DND-41 (cell line): ENCODE results near the gene ADM5.

Experiments
- ATAC-seq: fragments of 200-7000 bp; cut with Tn5 transposase; 3 replicates; pipeline ENCODE4 v1.9.1; 2021; ENCODE audit warnings: low read depth; ENCODE audit not compliant: insufficient read depth
- DNase-seq: peaks from one replicate; pipeline ENCODE4 v3.0.0-alpha.2; 2020
- H2AFZ ChIP-seq: 2 replicates; pipeline ENCODE4 v1.6.0; 2012; ENCODE audit warnings: low read depth, low read length
- H3K27ac ChIP-seq: 2 replicates; pipeline ENCODE4 v1.5.1; 2012; ENCODE audit warnings: low read length, inconsistent platforms
- H3K27me3 ChIP-seq: fragments of 200-600 bp; sonication (generic); 2 replicates; pipeline ENCODE4 v1.6.0; 2012; ENCODE audit warnings: low read length, mild to moderate bottlenecking, inconsistent platforms; ENCODE audit not compliant: insufficient read depth, poor library complexity
- H3K36me3 ChIP-seq: 2 replicates; pipeline ENCODE4 v1.5.1; 2012; ENCODE audit warnings: low read length, inconsistent platforms; ENCODE audit not compliant: insufficient read depth
- H3K4me1 ChIP-seq: 2 replicates; pipeline ENCODE4 v1.5.1; 2012; ENCODE audit warnings: mild to moderate bottlenecking, low read length; ENCODE audit not compliant: insufficient read depth
- H3K4me2 ChIP-seq: 2 replicates; pipeline ENCODE4 v1.6.0; 2012; ENCODE audit warnings: mild to moderate bottlenecking, moderate library complexity, low read length, inconsistent platforms; ENCODE audit not compliant: insufficient read depth
- H3K4me3 ChIP-seq, 2 experiments: fragments of 200-600 bp in 1 of 2; shearing (Covaris generic) in 1 of 2; 2 replicates each; pipeline ENCODE4 v1.5.1; 2012 to 2016; ENCODE audit warnings: inconsistent platforms in 2 of 2, low read length in 2 of 2, mild to moderate bottlenecking in 2 of 2, low read depth in 1 of 2, moderate library complexity in 1 of 2
- H3K79me2 ChIP-seq: 2 replicates; pipeline ENCODE4 v1.6.0; 2012; ENCODE audit warnings: low read length, inconsistent platforms; ENCODE audit not compliant: insufficient read depth
- H3K9ac ChIP-seq: 2 replicates; pipeline ENCODE4 v1.6.0; 2012; ENCODE audit warnings: low read depth, mild to moderate bottlenecking, inconsistent platforms, low read length, moderate library complexity
- H3K9me3 ChIP-seq: 2 replicates; pipeline ENCODE4 v1.5.1; 2012; ENCODE audit warnings: low read length, moderate library complexity, mild to moderate bottlenecking, inconsistent platforms; ENCODE audit not compliant: insufficient read depth, severe bottlenecking
- H4K20me1 ChIP-seq: 2 replicates; pipeline ENCODE4 v1.6.0; 2012; ENCODE audit warnings: low read length; ENCODE audit not compliant: insufficient read depth
- EZH2 ChIP-seq: IDR thresholded peaks from 3 replicates; pipeline ENCODE4 v1.6.1; 2012; ENCODE audit warnings: borderline replicate concordance, low read depth, mild to moderate bottlenecking, moderate library complexity, low read length, inconsistent platforms; ENCODE audit not compliant: severe bottlenecking
- TF ChIP-seq, protein P1 (sequence below): IDR thresholded peaks from 2 replicates; pipeline ENCODE4 v1.5.1; 2012; ENCODE audit warnings: borderline replicate concordance, low read length, moderate library complexity, mild to moderate bottlenecking; ENCODE audit not compliant: poor library complexity, severe bottlenecking; ENCODE audit errors: extremely low read depth

ADM5 gene

DNA sequence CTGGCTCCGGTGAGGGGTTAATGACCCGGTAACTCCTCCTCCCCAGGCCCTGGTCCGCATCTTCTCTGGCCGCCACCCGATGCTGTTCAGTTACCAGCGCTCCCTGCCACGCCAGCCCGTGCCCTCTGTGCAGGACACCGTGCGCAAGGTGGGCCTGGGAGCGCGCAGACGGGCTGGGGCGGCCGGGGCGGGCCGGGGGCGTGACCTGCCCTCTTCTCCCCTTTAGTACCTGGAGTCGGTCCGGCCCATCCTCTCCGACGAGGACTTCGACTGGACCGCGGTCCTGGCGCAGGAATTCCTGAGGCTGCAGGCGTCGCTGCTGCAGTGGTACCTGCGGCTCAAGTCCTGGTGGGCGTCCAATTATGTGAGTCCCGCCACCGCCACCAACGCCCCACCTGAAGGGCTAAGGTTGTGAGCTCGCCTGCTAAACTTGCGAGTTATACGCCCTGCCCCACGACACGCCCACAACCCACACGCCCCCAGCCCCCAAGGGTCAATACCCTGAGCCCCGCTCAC is 11.9 kb downstream of the ADM5 start:
- H3K9me3 ChIP-seq: no peaks in the 10 kb centered on the region
- H4K20me1 ChIP-seq: no peaks in the 10 kb centered on the region
- H3K27ac ChIP-seq: no peak overlapping the region
- no peaks in the 10 kb centered on the region for H3K36me3 ChIP-seq
- ATAC-seq: no peak
- no peak for DNase-seq
- H3K4me2 ChIP-seq: no peak overlapping the region
- no peak overlapping the region for H2AFZ ChIP-seq
- no peaks in the 10 kb centered on the region for H3K4me1 ChIP-seq
- TF ChIP-seq EZH2: no peak
- TF ChIP-seq, protein P1, sequence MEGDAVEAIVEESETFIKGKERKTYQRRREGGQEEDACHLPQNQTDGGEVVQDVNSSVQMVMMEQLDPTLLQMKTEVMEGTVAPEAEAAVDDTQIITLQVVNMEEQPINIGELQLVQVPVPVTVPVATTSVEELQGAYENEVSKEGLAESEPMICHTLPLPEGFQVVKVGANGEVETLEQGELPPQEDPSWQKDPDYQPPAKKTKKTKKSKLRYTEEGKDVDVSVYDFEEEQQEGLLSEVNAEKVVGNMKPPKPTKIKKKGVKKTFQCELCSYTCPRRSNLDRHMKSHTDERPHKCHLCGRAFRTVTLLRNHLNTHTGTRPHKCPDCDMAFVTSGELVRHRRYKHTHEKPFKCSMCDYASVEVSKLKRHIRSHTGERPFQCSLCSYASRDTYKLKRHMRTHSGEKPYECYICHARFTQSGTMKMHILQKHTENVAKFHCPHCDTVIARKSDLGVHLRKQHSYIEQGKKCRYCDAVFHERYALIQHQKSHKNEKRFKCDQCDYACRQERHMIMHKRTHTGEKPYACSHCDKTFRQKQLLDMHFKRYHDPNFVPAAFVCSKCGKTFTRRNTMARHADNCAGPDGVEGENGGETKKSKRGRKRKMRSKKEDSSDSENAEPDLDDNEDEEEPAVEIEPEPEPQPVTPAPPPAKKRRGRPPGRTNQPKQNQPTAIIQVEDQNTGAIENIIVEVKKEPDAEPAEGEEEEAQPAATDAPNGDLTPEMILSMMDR: no peak
- H3K4me3 ChIP-seq: no peak overlapping the region
- no peaks in the 10 kb centered on the region for H3K27me3 ChIP-seq
- no peak overlapping the region for H3K9ac ChIP-seq
- no peaks in the 10 kb centered on the region for H3K79me2 ChIP-seq

DNA sequence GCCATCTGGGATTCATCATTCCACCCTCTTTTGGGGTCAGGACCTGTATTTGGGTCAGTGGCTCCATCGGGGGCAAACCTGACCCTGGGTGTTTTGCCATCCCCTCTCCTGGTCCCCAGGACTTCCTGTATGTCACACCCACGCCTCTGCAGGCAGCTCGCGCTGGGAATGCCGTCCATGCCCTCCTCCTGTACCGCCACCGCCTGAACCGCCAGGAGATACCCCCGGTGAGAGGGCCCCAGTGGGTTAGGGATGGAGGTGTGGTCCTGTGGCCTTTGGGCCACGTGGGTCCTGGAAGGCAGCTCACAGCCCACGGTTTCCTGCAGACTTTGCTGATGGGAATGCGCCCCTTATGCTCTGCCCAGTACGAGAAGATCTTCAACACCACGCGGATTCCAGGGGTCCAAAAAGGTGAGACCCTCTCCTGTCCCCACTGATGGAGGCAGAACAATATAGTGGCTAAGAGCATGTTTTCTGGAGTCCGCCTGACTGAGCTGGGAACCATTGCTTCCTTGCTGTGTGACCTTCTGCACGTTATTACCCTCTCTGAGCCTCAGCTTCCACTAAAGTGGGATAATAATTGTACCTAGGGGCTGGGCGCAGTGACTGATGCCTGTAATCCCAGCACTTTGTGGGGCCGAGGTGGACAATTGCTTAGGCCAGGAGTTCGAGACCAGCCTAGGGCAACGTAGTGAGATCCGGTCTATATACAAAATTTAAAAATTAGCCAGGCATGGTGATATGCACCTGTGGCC is 15.7 kb downstream of the ADM5 start:
- Histone ChIP-seq H3K27me3 (no peaks in the 10 kb centered on the region), H3K36me3 (no peaks in the 10 kb centered on the region), H3K27ac (no peak overlapping the region), H3K4me3 (no peak overlapping the region), H3K9me3 (no peaks in the 10 kb centered on the region), H2AFZ (no peak overlapping the region), H3K4me2 (no peak overlapping the region), H3K79me2 (no peaks in the 10 kb centered on the region), H3K4me1 (no peaks in the 10 kb centered on the region), H4K20me1 (no peaks in the 10 kb centered on the region), H3K9ac (no peak overlapping the region)
- TF ChIP-seq EZH2: no peak
- TF ChIP-seq, protein P1: no peak
- ATAC-seq (no peak), DNase-seq (no peak)

- Histone ChIP-seq H3K9ac (no peak overlapping the region), H3K27ac (no peak overlapping the region), H3K4me1 (no peaks in the 10 kb centered on the region), H2AFZ (no peak overlapping the region), H3K9me3 (no peaks in the 10 kb centered on the region), H3K36me3 (no peaks in the 10 kb centered on the region), H3K4me3 (no peak overlapping the region), H3K4me2 (no peak overlapping the region), H3K79me2 (no peaks in the 10 kb centered on the region), H4K20me1 (no peaks in the 10 kb centered on the region), H3K27me3 (no peaks in the 10 kb centered on the region)
- no peak for DNase-seq
- no peak for TF ChIP-seq EZH2
- TF ChIP-seq, protein P1: no peak
- no peak for ATAC-seq
Measured at GRCh38 chr19:49705919-49706318, 16.5 kb downstream of the ADM5 start.
